Epithelial cell of esophagus (primary cell): ENCODE results near the gene APC2.
"Not testable (repeated sequence)": the region's sequence is repeated elsewhere in the genome, so short reads cannot be mapped to it uniquely, and the experiment has no call there.

ENCODE experiments used
- DNase-seq: peaks from one replicate; pipeline ENCODE4 v3.0.0; 2010; ENCODE audit warnings: low read depth
- H3K4me3 ChIP-seq: 2 replicates; pipeline ENCODE4 v1.5.1; 2011; ENCODE audit warnings: mild to moderate bottlenecking, low read length, control low read depth
- TF ChIP-seq, protein P1 (sequence below): IDR thresholded peaks from 2 replicates; pipeline ENCODE4 v1.5.1; 2011; ENCODE audit warnings: low read depth, mild to moderate bottlenecking, low read length, control low read depth, inconsistent platforms; ENCODE audit not compliant: insufficient read depth; ENCODE audit errors: missing control alignments

APC2 gene

GRCh38 chr19:1474011-1474764, 24.3 kb downstream of the APC2 start:
- H3K4me3 ChIP-seq = no peak overlapping the region
- TF ChIP-seq, protein P1, sequence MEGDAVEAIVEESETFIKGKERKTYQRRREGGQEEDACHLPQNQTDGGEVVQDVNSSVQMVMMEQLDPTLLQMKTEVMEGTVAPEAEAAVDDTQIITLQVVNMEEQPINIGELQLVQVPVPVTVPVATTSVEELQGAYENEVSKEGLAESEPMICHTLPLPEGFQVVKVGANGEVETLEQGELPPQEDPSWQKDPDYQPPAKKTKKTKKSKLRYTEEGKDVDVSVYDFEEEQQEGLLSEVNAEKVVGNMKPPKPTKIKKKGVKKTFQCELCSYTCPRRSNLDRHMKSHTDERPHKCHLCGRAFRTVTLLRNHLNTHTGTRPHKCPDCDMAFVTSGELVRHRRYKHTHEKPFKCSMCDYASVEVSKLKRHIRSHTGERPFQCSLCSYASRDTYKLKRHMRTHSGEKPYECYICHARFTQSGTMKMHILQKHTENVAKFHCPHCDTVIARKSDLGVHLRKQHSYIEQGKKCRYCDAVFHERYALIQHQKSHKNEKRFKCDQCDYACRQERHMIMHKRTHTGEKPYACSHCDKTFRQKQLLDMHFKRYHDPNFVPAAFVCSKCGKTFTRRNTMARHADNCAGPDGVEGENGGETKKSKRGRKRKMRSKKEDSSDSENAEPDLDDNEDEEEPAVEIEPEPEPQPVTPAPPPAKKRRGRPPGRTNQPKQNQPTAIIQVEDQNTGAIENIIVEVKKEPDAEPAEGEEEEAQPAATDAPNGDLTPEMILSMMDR = no peak
- no peak for DNase-seq

DNA sequence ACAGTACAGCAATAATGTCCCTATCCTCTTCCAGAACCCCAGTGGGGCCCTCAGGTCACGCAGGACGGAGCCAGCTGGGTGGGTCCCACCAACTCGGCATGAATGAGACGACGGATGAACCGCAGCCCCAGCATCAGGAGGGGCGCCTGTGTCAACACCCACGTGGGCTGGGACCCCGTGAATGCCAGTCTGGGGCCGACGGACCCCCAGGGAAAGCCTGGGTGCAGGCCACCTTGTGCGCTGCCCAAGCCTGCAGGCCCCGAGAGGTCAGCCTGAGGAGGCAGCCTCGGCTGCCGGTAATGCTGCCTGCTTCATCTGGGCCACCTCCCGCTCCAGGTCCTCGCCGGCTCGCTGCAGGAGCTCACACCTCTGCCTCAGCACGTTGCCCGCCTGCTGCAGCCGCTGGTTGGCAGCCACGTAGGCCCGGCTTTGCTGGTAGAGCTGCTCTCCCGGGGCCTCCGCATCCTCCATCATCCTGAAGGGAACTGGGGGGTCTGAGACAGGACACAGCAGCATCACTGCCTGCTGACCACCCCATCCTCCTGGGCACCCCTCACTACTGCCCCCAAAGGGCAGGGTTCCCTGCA, 24.9 kb downstream of the APC2 start:
- DNase-seq = no peak
- TF ChIP-seq, protein P1 = no peak
- H3K4me3 ChIP-seq = no peak overlapping the region

DNA sequence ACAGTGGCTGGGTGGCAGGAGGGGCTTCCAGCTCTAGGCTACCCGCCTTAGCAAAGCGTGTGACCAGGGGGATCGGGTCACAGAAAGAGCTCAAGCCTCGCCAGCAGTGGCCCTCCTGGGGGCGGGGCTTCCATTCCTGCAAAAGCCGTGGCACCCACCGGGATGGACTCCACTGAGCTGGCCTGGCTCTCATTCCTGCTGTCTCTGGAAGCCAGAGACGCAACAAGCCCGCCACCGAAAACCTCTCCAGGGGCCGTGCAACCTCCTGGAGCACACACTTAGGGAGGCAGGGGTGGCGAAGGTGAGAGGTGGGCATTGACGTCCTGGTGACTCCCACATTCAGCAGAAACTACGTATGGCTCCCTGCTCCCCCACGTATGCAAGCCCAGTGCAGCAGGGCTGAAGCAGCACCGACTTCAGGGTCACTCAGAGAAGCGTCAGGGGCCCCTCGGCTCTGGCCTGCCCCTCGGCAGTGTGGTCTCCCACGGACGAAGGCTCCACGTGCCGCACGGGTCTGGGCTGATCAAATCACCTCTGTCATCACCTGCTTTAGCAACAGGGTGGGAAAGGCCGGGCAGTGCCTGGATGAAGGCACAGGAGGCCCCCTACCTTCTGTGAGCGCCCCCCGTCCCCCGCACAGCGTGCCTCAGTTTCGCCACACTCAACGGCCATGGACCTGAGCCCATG, 26.0 kb downstream of the APC2 start:
- no peak overlapping the region for H3K4me3 ChIP-seq
- no peak for DNase-seq
- TF ChIP-seq, protein P1 = no peak

DNA sequence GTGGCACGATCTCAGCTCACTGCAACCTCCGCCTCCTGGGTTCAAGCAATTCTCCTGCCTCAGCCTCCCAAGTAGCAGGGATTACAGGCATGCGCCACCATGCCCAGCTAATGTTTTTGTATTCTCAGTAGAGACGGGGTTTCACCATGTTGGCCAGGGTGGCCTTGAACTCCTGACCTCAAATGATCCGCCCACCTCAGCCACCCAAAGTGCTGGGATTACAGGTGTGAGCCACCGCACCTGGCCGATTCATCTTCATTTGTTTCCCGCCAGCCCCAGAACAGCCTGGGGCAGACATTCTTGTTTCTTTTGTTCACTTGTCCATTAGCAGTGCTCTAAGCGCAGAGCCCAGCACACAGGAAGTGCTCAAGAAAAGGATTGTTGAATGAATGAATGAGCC, 27.1 kb downstream of the APC2 start:
- peak; percentile 36 for DNase-seq
- not testable (repeated sequence) for H3K4me3 ChIP-seq

- DNase-seq = peak; percentile 96
- TF ChIP-seq, protein P1 = no peak
- H3K4me3 ChIP-seq = peak within 1 kb of the TSS; percentile 87
These were observed 29.2 kb downstream of the APC2 start, which contains the start of gene C19orf25 for GRCh38 chr19:1478934-1479707. TSS of gene C19orf25 (minus strand) at chr19:1479215. CDS start at chr19:1478903, 312 bp downstream.

DNA sequence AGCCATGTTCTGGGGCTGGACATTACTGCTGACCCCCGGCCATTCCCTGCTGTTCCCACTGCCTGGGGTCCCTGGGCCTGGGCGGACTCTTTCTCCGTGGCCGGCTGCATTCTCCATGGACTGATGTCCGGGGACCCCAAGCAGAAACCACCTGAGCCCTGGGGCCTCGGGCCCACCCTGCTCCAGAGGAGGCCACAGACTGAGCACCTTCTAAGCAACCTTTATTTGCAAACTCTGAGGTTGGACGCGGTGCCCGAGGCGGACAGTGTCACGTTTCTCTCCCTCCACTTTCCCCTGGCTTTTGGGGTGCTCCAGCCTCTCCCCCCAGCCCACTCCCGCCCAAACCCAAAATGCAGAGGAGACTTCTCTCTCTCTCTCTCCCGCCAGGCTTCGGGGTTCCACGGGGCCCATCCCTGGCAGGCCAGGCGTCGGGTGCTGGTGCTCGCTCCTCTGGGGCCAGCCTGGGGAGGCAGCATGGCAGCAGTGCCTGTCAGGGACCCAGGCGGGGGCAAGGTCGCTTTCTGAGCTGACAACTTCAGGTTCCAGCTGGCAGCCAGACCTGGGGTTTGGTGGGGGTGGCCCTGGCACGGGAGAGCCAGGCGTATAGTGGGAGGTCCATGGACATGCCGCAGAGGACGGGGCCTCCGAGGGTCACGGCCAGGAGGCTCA, 31.4 kb downstream of the APC2 start:
- TF ChIP-seq, protein P1 = no peak
- DNase-seq = no peak
- no peak overlapping the region for H3K4me3 ChIP-seq
